Neural progenitor cell (in vitro differentiated cells): ENCODE results near the gene PIGO.

Experiments used
- EZH2 ChIP-seq: fragments of 200-600 bp; sonication (generic); IDR thresholded peaks from 2 replicates; pipeline ENCODE4 v1.6.1; 2017; ENCODE audit warnings: antibody characterized with exemption, mild to moderate bottlenecking, moderate library complexity
- TF ChIP-seq, protein P1 (sequence below): fragments of 200-600 bp; sonication (generic); IDR thresholded peaks from 2 replicates; pipeline ENCODE4 v1.5.1; 2017; ENCODE audit warnings: antibody characterized with exemption, mild to moderate bottlenecking

DNA sequence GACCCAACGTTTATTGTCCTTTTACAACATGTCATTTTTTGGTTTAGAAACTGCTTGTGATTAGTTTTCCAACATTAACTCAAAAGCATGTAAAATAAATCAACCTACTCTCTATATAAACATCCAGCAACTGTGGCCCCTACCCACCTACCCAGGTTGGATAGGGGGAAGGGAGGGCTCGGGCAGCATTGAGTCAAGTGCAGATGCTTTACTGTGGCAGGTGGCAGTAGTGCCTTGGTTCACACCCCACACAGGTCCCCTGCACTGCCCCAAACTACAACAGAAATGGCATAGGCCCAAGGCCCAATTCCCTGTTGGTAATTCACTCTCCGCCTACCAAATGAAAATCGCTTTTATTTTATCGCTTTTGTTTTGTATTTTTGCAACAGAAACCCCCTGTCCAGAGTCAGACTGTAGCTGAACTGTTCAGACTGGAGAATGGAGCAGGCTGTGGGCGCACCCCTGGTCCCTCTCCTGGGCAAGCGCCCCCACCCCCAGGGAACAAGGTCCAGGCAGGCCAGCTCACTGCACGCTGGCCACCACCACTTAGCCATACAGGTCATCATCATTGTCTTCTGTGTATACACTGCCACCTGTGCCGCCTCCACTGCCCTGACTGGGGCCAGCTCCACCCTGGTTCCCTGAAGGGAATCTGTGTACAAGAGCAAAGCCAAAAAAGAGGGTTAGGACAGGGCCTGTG, 39.7 kb downstream of the PIGO start:
- TF ChIP-seq, protein P1, sequence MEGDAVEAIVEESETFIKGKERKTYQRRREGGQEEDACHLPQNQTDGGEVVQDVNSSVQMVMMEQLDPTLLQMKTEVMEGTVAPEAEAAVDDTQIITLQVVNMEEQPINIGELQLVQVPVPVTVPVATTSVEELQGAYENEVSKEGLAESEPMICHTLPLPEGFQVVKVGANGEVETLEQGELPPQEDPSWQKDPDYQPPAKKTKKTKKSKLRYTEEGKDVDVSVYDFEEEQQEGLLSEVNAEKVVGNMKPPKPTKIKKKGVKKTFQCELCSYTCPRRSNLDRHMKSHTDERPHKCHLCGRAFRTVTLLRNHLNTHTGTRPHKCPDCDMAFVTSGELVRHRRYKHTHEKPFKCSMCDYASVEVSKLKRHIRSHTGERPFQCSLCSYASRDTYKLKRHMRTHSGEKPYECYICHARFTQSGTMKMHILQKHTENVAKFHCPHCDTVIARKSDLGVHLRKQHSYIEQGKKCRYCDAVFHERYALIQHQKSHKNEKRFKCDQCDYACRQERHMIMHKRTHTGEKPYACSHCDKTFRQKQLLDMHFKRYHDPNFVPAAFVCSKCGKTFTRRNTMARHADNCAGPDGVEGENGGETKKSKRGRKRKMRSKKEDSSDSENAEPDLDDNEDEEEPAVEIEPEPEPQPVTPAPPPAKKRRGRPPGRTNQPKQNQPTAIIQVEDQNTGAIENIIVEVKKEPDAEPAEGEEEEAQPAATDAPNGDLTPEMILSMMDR: no peak
- TF ChIP-seq EZH2: no peak
